HepG2 (cell line): Measurements from ENCODE around the gene MRPL43. TPM values are rescaled to one million over a fixed set of nuclear protein-coding genes. Genes with fewer than 3 reads are reported as not detected.

Experiments
- FOSL1 ChIP-seq: sonication (generic); formaldehyde crosslinking; IDR thresholded peaks from 2 replicates; pipeline ENCODE4 v1.9.0; 2021; ENCODE audit warnings: missing genetic modification reagents, borderline replicate concordance
- KLF15 ChIP-seq: sonication (generic); formaldehyde crosslinking; IDR thresholded peaks from 2 replicates; pipeline ENCODE4 v1.8.1; 2023; ENCODE audit warnings: borderline replicate concordance, mild to moderate bottlenecking, inconsistent platforms, missing genetic modification reagents, mixed read lengths
- NCOA2 ChIP-seq: sonication (generic); formaldehyde crosslinking; IDR thresholded peaks from 2 replicates; pipeline ENCODE4 v1.8.0; 2022; ENCODE audit warnings: inconsistent platforms
- NFYC ChIP-seq: IDR thresholded peaks from 2 replicates; pipeline ENCODE4 v1.6.1; 2016; ENCODE audit warnings: missing genetic modification reagents, missing compliant biosample characterization
- ONECUT2 ChIP-seq: sonication (generic); formaldehyde crosslinking; IDR thresholded peaks from 2 replicates; pipeline ENCODE4 v1.4.0; 2020; ENCODE audit warnings: missing genetic modification reagents
- PHF5A ChIP-seq: IDR thresholded peaks from one replicate; pipeline ENCODE4 v1.6.1; 2018; ENCODE audit warnings: low read depth, missing genetic modification reagents; ENCODE audit not compliant: unreplicated experiment
- SIN3A ChIP-seq: IDR thresholded peaks from 2 replicates; pipeline ENCODE4 v1.6.1; 2011; ENCODE audit warnings: low read depth, mild to moderate bottlenecking, control low read depth, low read length, borderline replicate concordance
- SP140L ChIP-seq: sonication (generic); formaldehyde crosslinking; IDR thresholded peaks from 2 replicates; pipeline ENCODE4 v1.4.0; 2020; ENCODE audit warnings: missing genetic modification reagents, borderline replicate concordance
- SUZ12 ChIP-seq: fragments of 150-350 bp; IDR thresholded peaks from 2 replicates; pipeline ENCODE4 v1.6.1; 2014; ENCODE audit warnings: low read depth, low read length
- TBX3 ChIP-seq: fragments of 450-650 bp; IDR thresholded peaks from 2 replicates; pipeline ENCODE4 v1.6.1; 2017; ENCODE audit warnings: antibody characterized with exemption, mild to moderate bottlenecking, inconsistent platforms, borderline replicate concordance
- TSC22D2 ChIP-seq: sonication (generic); formaldehyde crosslinking; IDR thresholded peaks from 2 replicates; pipeline ENCODE4 v1.5.1; 2020; ENCODE audit warnings: missing genetic modification reagents, mild to moderate bottlenecking, borderline replicate concordance
- ZBTB3 ChIP-seq: sonication (generic); formaldehyde crosslinking; IDR thresholded peaks from 2 replicates; pipeline ENCODE4 v1.4.0; 2020; ENCODE audit warnings: low read depth, mild to moderate bottlenecking, moderate library complexity, missing genetic modification reagents, borderline replicate concordance
- ZFAT ChIP-seq: sonication (generic); formaldehyde crosslinking; conservative IDR thresholded peaks from 2 replicates; pipeline ENCODE4 v1.8.1; 2023; ENCODE audit warnings: missing genetic modification reagents, inconsistent platforms
- ZNF33B ChIP-seq: sonication (generic); formaldehyde crosslinking; IDR thresholded peaks from 2 replicates; pipeline ENCODE4 v1.5.1; 2020; ENCODE audit warnings: mild to moderate bottlenecking, missing genetic modification reagents
- ZNF772 ChIP-seq: sonication (generic); formaldehyde crosslinking; IDR thresholded peaks from 2 replicates; pipeline ENCODE4 v1.5.0; 2020; ENCODE audit warnings: mild to moderate bottlenecking, missing genetic modification reagents
- ZNF788 ChIP-seq: sonication (generic); formaldehyde crosslinking; IDR thresholded peaks from 2 replicates; pipeline ENCODE4 v1.5.0; 2020; ENCODE audit warnings: mild to moderate bottlenecking, missing genetic modification reagents, borderline replicate concordance
- polyA plus RNA-seq, 8 experiments: library from polyadenylated mRNA; depleted of rRNA in 3 of 8; stranded (reverse) in 7 of 8; unstranded in 1 of 8; fragments of >200 nt; fragmentation: Illumina TruSeq in 4 of 8; extraction: Trizol in 4 of 8; gene quantifications; 2 replicates each; pipeline versions ENCODE4 v1.2.1 to v1.2.3, GENCODE V29; 2011 to 2016; ENCODE audit warnings: low read depth in 4 of 8, missing spikeins in 1 of 8, mixed read lengths in 1 of 8; ENCODE audit not compliant: insufficient read depth in 1 of 8
- total RNA-seq, 5 experiments: library from RNA; depleted of rRNA; stranded (reverse); fragments of >200 nt; fragmentation: Illumina TruSeq; extraction: Trizol; gene quantifications; 2 replicates each; pipeline ENCODE4 v1.2.3, GENCODE V29; 2016; ENCODE audit warnings: low read depth in 1 of 5
- TF ChIP-seq, protein P1 (sequence below): sonication (generic); formaldehyde crosslinking; IDR thresholded peaks from 2 replicates; pipeline ENCODE4 v1.4.0; 2020; ENCODE audit warnings: mild to moderate bottlenecking, missing genetic modification reagents
- TF ChIP-seq, protein P2 (sequence below): sonication (generic); formaldehyde crosslinking; IDR thresholded peaks from 2 replicates; pipeline ENCODE4 v1.5.0; 2020; ENCODE audit warnings: missing genetic modification reagents, mild to moderate bottlenecking, borderline replicate concordance
- TF ChIP-seq, protein P3 (sequence below): sonication (generic); formaldehyde crosslinking; IDR thresholded peaks from 2 replicates; pipeline ENCODE4 v1.4.0; 2020; ENCODE audit warnings: low read depth, mild to moderate bottlenecking, missing genetic modification reagents
- TF ChIP-seq, protein P4 (sequence below): sonication (generic); formaldehyde crosslinking; IDR thresholded peaks from 2 replicates; pipeline ENCODE4 v1.8.0; 2023; ENCODE audit warnings: mild to moderate bottlenecking, missing genetic modification reagents

MRPL43 gene
- total and polyA plus RNA-seq, 2 of the 13 experiments (the other 11 are each of a cell fraction or from before 2014, with no cell fraction given), result 71.0 to 73.7 TPM

DNA sequence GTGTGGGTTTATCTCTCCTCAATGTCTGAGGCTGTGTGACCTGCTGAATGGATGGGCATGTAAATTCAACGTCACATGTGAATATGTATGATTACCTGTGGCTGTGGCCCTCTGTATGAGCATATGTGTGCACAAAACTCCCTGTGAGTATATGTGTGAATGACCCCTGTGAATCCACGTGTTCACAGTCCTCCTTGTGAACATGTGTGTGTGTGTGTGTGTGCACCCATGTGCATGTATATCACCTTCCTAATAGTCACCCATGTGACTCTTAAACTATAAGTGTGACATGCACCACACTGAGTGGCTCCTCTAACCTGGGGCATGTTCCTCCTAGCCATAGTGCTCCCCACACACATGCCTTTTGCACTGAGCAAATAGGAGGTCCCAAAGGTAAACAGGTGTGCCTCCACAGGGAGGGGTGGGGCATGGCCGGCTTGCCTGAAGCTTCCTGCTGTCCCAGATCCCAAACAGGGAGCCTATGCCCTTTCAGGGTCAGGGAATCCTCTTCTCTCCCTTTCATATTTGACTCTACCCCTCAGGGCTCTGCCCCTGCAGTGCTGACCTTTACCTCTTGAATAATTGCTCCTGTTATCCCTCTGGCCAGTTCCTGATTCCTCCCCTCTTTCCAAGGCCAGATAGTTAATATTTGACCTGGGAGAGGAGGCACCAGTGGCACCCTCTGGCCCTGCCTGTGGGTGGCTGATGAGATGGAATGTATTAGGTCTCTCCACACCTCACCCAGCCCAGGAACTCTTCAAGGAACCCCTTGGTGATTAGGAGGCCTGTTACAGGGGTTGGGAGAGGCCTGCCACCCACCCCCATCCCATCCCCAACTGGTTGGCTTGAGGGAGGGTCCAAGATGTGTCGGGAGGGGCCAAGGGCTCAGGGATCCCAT is 16.1 kb downstream of the MRPL43 start (continued):
- TF ChIP-seq, protein P1, sequence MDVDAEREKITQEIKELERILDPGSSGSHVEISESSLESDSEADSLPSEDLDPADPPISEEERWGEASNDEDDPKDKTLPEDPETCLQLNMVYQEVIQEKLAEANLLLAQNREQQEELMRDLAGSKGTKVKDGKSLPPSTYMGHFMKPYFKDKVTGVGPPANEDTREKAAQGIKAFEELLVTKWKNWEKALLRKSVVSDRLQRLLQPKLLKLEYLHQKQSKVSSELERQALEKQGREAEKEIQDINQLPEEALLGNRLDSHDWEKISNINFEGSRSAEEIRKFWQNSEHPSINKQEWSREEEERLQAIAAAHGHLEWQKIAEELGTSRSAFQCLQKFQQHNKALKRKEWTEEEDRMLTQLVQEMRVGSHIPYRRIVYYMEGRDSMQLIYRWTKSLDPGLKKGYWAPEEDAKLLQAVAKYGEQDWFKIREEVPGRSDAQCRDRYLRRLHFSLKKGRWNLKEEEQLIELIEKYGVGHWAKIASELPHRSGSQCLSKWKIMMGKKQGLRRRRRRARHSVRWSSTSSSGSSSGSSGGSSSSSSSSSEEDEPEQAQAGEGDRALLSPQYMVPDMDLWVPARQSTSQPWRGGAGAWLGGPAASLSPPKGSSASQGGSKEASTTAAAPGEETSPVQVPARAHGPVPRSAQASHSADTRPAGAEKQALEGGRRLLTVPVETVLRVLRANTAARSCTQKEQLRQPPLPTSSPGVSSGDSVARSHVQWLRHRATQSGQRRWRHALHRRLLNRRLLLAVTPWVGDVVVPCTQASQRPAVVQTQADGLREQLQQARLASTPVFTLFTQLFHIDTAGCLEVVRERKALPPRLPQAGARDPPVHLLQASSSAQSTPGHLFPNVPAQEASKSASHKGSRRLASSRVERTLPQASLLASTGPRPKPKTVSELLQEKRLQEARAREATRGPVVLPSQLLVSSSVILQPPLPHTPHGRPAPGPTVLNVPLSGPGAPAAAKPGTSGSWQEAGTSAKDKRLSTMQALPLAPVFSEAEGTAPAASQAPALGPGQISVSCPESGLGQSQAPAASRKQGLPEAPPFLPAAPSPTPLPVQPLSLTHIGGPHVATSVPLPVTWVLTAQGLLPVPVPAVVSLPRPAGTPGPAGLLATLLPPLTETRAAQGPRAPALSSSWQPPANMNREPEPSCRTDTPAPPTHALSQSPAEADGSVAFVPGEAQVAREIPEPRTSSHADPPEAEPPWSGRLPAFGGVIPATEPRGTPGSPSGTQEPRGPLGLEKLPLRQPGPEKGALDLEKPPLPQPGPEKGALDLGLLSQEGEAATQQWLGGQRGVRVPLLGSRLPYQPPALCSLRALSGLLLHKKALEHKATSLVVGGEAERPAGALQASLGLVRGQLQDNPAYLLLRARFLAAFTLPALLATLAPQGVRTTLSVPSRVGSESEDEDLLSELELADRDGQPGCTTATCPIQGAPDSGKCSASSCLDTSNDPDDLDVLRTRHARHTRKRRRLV, result no peak
- peak; percentile 20; the same call in 1 of the 2 replicates for TF ChIP-seq ZNF772 (CRISPR knock-in tag)
- TF ChIP-seq FOSL1 (CRISPR knock-in tag), result no peak
- TF ChIP-seq SIN3A, result peak; percentile 54; the same call in 1 of the 2 replicates
- peak; percentile 94 for TF ChIP-seq PHF5A
- TF ChIP-seq ONECUT2 (CRISPR knock-in tag), result 0 out of 2 replicates have a peak, but pooled peaks have one; percentile 24
- TF ChIP-seq, protein P2, sequence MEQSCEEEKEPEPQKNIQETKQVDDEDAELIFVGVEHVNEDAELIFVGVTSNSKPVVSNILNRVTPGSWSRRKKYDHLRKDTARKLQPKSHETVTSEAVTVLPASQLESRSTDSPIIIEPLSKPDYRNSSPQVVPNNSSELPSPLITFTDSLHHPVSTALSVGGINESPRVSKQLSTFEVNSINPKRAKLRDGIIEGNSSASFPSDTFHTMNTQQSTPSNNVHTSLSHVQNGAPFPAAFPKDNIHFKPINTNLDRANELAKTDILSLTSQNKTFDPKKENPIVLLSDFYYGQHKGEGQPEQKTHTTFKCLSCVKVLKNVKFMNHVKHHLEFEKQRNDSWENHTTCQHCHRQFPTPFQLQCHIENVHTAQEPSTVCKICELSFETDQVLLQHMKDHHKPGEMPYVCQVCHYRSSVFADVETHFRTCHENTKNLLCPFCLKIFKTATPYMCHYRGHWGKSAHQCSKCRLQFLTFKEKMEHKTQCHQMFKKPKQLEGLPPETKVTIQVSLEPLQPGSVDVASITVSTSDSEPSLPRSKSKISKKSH (CRISPR knock-in tag), result no peak
- TF ChIP-seq SP140L (CRISPR knock-in tag), result no peak
- 0 out of 2 replicates have a peak, but pooled peaks have one; percentile 11 for TF ChIP-seq NFYC (CRISPR knock-in tag)
- no peak for TF ChIP-seq ZBTB3 (CRISPR knock-in tag)
- TF ChIP-seq, protein P3, sequence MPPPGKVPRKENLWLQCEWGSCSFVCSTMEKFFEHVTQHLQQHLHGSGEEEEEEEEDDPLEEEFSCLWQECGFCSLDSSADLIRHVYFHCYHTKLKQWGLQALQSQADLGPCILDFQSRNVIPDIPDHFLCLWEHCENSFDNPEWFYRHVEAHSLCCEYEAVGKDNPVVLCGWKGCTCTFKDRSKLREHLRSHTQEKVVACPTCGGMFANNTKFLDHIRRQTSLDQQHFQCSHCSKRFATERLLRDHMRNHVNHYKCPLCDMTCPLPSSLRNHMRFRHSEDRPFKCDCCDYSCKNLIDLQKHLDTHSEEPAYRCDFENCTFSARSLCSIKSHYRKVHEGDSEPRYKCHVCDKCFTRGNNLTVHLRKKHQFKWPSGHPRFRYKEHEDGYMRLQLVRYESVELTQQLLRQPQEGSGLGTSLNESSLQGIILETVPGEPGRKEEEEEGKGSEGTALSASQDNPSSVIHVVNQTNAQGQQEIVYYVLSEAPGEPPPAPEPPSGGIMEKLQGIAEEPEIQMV (CRISPR knock-in tag), result no peak
- TF ChIP-seq ZNF788 (CRISPR knock-in tag), result peak; percentile 57; the same call in 1 of the 2 replicates
- no peak for TF ChIP-seq ZFAT (CRISPR knock-in tag)
- no peak for TF ChIP-seq KLF15 (CRISPR knock-in tag)
- no peak for TF ChIP-seq SUZ12
- TF ChIP-seq TSC22D2 (CRISPR knock-in tag), result peak; percentile 53; the same call in 1 of the 2 replicates
- TF ChIP-seq, protein P4, sequence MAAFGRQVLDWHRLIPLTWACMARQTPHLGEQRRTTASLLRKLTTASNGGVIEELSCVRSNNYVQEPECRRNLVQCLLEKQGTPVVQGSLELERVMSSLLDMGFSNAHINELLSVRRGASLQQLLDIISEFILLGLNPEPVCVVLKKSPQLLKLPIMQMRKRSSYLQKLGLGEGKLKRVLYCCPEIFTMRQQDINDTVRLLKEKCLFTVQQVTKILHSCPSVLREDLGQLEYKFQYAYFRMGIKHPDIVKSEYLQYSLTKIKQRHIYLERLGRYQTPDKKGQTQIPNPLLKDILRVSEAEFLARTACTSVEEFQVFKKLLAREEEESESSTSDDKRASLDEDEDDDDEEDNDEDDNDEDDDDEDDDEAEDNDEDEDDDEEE (CRISPR knock-in tag), result no peak
- TF ChIP-seq TBX3, result no peak
- peak; percentile 94 for TF ChIP-seq NCOA2 (CRISPR knock-in tag)
- no peak for TF ChIP-seq ZNF33B (CRISPR knock-in tag)
